HCT116 (cell line): ENCODE results near the gene FAM13A. TPM values are rescaled to one million over a fixed set of nuclear protein-coding genes. Genes with fewer than 3 reads are reported as not detected.

Experiments used
- ATAC-seq: fragments of 200-7000 bp; cut with Tn5 transposase; 2 replicates; pipeline ENCODE4 v1.9.1; 2020; ENCODE audit warnings: mild to moderate bottlenecking, moderate library complexity
- BruUV-seq: library from RNA; stranded (reverse); fragments of 400-500 nt; replicated peaks from 2 replicates; lab custom pipeline; 2021; lab: Mats Ljungman, UMichigan
- CTCF ChIA-PET: fragments of 300-600 bp; sonication (Branson Sonifier 250); formaldehyde crosslinking; loops from one replicate; lab custom pipeline; 2021; ENCODE audit warnings: antibody characterized with exemption; lab: Charles Lee
- POLR2A ChIA-PET: fragments of 300-600, 350-600 bp; sonication (Branson Sonifier 250); formaldehyde crosslinking; loops from one replicate; lab custom pipeline; 2021; ENCODE audit warnings: antibody characterized with exemption; lab: Charles Lee
- RAD21 ChIA-PET, 2 experiments: fragments of 300-600 bp; sonication (Branson Sonifier 250); formaldehyde crosslinking; loops; one replicate each; lab custom pipeline; 2023; ENCODE audit warnings: low total read pairs in 2 of 2; ENCODE audit not compliant: uncharacterized antibody in 2 of 2, unreplicated experiment in 2 of 2, low non-redundant PET in 1 of 2; lab: Charles Lee
- DNase-seq: peaks from one replicate; pipeline ENCODE4 v3.0.0-alpha.2; 2010; ENCODE audit warnings: low read depth, low spot score
- H2AFZ ChIP-seq: fragments of 200-600 bp; shearing (Covaris generic), sonication (generic); 2 replicates; pipeline ENCODE4 v1.6.1; 2017; ENCODE audit warnings: low read depth, mixed run types, mixed read lengths, antibody characterized with exemption, low read length; ENCODE audit not compliant: poor library complexity, severe bottlenecking
- H3K27ac ChIP-seq: 2 replicates; pipeline ENCODE4 v1.5.1; 2012; ENCODE audit warnings: low read depth, low read length
- H3K27me3 ChIP-seq: fragments of 200-600 bp; sonication (generic); 2 replicates; pipeline ENCODE4 v1.6.1; 2016; ENCODE audit warnings: mixed run types, low read length, mixed read lengths; ENCODE audit not compliant: insufficient read depth
- H3K36me3 ChIP-seq, 2 experiments: fragments of 200-500 bp in 1 of 2; fragments of 200-600 bp in 1 of 2; sonication (Bioruptor generic) in 1 of 2; sonication (generic) in 1 of 2; 2 replicates each; pipeline versions ENCODE4 v1.5.1 to v1.6.1; 2014 to 2016; ENCODE audit warnings: low read length in 2 of 2, inconsistent platforms in 1 of 2, mixed read lengths in 1 of 2, mixed run types in 1 of 2; ENCODE audit not compliant: insufficient read depth in 2 of 2, control insufficient read depth in 1 of 2
- H3K4me1 ChIP-seq, 2 experiments: fragments of 200-600 bp in 1 of 2; sonication (generic) in 1 of 2; 2 replicates each; pipeline versions ENCODE4 v1.5.1 to v1.6.1; 2012 to 2017; ENCODE audit warnings: low read length in 2 of 2, inconsistent platforms in 1 of 2, mild to moderate bottlenecking in 1 of 2, mixed read lengths in 1 of 2, mixed run types in 1 of 2, moderate library complexity in 1 of 2; ENCODE audit not compliant: insufficient read depth in 2 of 2, control insufficient read depth in 1 of 2
- H3K4me2 ChIP-seq: fragments of 200-600 bp; sonication (generic); 2 replicates; pipeline ENCODE4 v1.6.1; 2017; ENCODE audit warnings: mixed run types, low read length, mixed read lengths
- H3K4me3 ChIP-seq, 2 experiments: fragments of 200-600 bp in 1 of 2; sonication (generic) in 1 of 2; replicated peaks in 1 of 2; 2 replicates each; pipeline ENCODE4 v1.5.1; 2011 to 2016; ENCODE audit warnings: low read length in 2 of 2, control low read depth in 1 of 2, low read depth in 1 of 2, mild to moderate bottlenecking in 1 of 2, mixed read lengths in 1 of 2, mixed run types in 1 of 2
- H3K79me2 ChIP-seq: fragments of 200-600 bp; sonication (generic); 2 replicates; pipeline ENCODE4 v1.6.1; 2017; ENCODE audit warnings: mild to moderate bottlenecking, mixed run types, low read length, moderate library complexity, mixed read lengths; ENCODE audit not compliant: insufficient read depth
- H3K9ac ChIP-seq: fragments of 200-600 bp; sonication (generic); 2 replicates; pipeline ENCODE4 v1.6.1; 2016; ENCODE audit warnings: low read length, mixed read lengths
- H3K9me2 ChIP-seq: fragments of 200-600 bp; sonication (generic), shearing (Covaris generic); 2 replicates; pipeline ENCODE4 v1.6.1; 2017; ENCODE audit warnings: mixed run types, mild to moderate bottlenecking, moderate library complexity; ENCODE audit not compliant: insufficient read depth
- H3K9me3 ChIP-seq, 2 experiments: fragments of 200-500 bp in 1 of 2; fragments of 200-600 bp in 1 of 2; sonication (Bioruptor generic) in 1 of 2; sonication (generic) in 1 of 2; 2 replicates each; pipeline ENCODE4 v1.6.1; 2014 to 2017; ENCODE audit warnings: low read length in 2 of 2, mixed read lengths in 2 of 2, inconsistent platforms in 1 of 2, low read depth in 1 of 2, mild to moderate bottlenecking in 1 of 2, mixed run types in 1 of 2, moderate library complexity in 1 of 2; ENCODE audit not compliant: control insufficient read depth in 1 of 2, insufficient read depth in 1 of 2
- H4K20me1 ChIP-seq: fragments of 200-600 bp; sonication (generic), shearing (Covaris generic); 2 replicates; pipeline ENCODE4 v1.6.1; 2017; ENCODE audit warnings: mixed run types, mild to moderate bottlenecking, moderate library complexity; ENCODE audit not compliant: insufficient read depth
- CBX3 ChIP-seq: IDR thresholded peaks from 2 replicates; pipeline ENCODE4 v1.6.1; 2012; ENCODE audit warnings: low read depth
- CEBPB ChIP-seq: IDR thresholded peaks from 2 replicates; pipeline ENCODE4 v1.6.1; 2012; ENCODE audit warnings: low read depth
- CTCF ChIP-seq, 3 experiments: fragments of 200-600 bp in 1 of 3; sonication (generic) in 1 of 3; IDR thresholded peaks in 2 of 3; conservative IDR thresholded peaks in 1 of 3; 2 replicates each; pipeline ENCODE4 v1.5.1; 2012 to 2017; ENCODE audit warnings: low read depth in 2 of 3, low read length in 2 of 3, antibody characterized with exemption in 1 of 3, borderline replicate concordance in 1 of 3, control low read depth in 1 of 3, mild to moderate bottlenecking in 1 of 3, mixed read lengths in 1 of 3, mixed run types in 1 of 3, moderate library complexity in 1 of 3; ENCODE audit not compliant: insufficient read depth in 1 of 3
- EGR1 ChIP-seq: IDR thresholded peaks from 2 replicates; pipeline ENCODE4 v1.6.1; 2012; ENCODE audit warnings: low read depth
- ELF1 ChIP-seq: IDR thresholded peaks from 2 replicates; pipeline ENCODE4 v1.6.1; 2012; ENCODE audit warnings: low read depth, borderline replicate concordance
- JUND ChIP-seq: IDR thresholded peaks from 2 replicates; pipeline ENCODE4 v1.6.1; 2012
- MAX ChIP-seq: IDR thresholded peaks from 2 replicates; pipeline ENCODE4 v1.6.1; 2012
- POLR2A ChIP-seq: IDR thresholded peaks from 2 replicates; pipeline ENCODE4 v1.7.0; 2011; ENCODE audit warnings: borderline replicate concordance; ENCODE audit not compliant: insufficient read depth, insufficient read length; ENCODE audit errors: extremely low read depth
- POLR2AphosphoS5 ChIP-seq: IDR thresholded peaks from 2 replicates; pipeline ENCODE4 v1.6.1; 2011; ENCODE audit warnings: mild to moderate bottlenecking, low read depth, low read length, moderate library complexity
- RAD21 ChIP-seq: IDR thresholded peaks from 2 replicates; pipeline ENCODE4 v1.6.1; 2012; ENCODE audit warnings: low read depth, mild to moderate bottlenecking
- TCF7L2 ChIP-seq: IDR thresholded peaks from 2 replicates; pipeline ENCODE4 v1.7.0; 2011; ENCODE audit warnings: borderline replicate concordance, inconsistent platforms; ENCODE audit not compliant: insufficient read depth, insufficient read length; ENCODE audit errors: extremely low read depth
- YY1 ChIP-seq: IDR thresholded peaks from 2 replicates; pipeline ENCODE4 v1.6.1; 2011; ENCODE audit warnings: low read length, low read depth, moderate library complexity, mild to moderate bottlenecking; ENCODE audit not compliant: insufficient replicate concordance; ENCODE audit errors: extremely low read depth
- ZBTB33 ChIP-seq: IDR thresholded peaks from 2 replicates; pipeline ENCODE4 v1.6.1; 2011; ENCODE audit warnings: mild to moderate bottlenecking, low read length, moderate library complexity; ENCODE audit not compliant: insufficient replicate concordance; ENCODE audit errors: extremely low read depth
- ZFX ChIP-seq: fragments of 450-650 bp; IDR thresholded peaks from 2 replicates; pipeline ENCODE4 v1.6.1; 2017
- ZNF274 ChIP-seq: fragments of 200-500 bp; sonication (Bioruptor generic); IDR thresholded peaks from 2 replicates; pipeline ENCODE4 v1.6.1; 2014; ENCODE audit warnings: mild to moderate bottlenecking, low read depth, low read length, inconsistent platforms
- intact Hi-C: fragments of 100-400 bp; cut with micrococcal nuclease; formaldehyde crosslinking; loops from 2 replicates; pipeline ENCODE4 v1.10.0; 2022
- total RNA-seq: library from RNA; stranded (reverse); gene quantifications from one replicate; pipeline ENCODE4 v1.2.1, GENCODE V29; 2021; ENCODE audit not compliant: unreplicated experiment

FAM13A gene
- total RNA-seq, 1 experiment from 2014 or later: 17.2 TPM

GRCh38 chr4:89039730-89040338 is 17.2 kb downstream of the FAM13A start:
- TF ChIP-seq CEBPB (peak; percentile 88), RAD21 (no peak), POLR2AphosphoS5 (no peak), ZNF274 (no peak)
- Histone ChIP-seq H3K4me1 (no peaks in the 10 kb centered on the region), H3K9me3 (no peaks in the 10 kb centered on the region), H4K20me1 (0 out of 2 replicates have a peak, but pooled peaks cover 4% of the 10 kb centered on the region), H2AFZ (no peak overlapping the region), H3K9ac (no peak overlapping the region), H3K27me3 (no peaks in the 10 kb centered on the region), H3K4me3 (no peak overlapping the region), H3K4me2 (no peak overlapping the region), H3K9me2 (no peaks in the 10 kb centered on the region), H3K79me2 (peaks cover 65% of the 10 kb centered on the region), H3K36me3 (no peaks in the 10 kb centered on the region; a peak in 1 of 4 replicates), H3K27ac (no peak overlapping the region)
- ATAC-seq: no peak
- intact Hi-C loops: no loop called here
- no TSS peak for BruUV-seq
- ChIA-PET POLR2A (interaction anchor here (1.2 kb wide), 1 partner anchor 17 kb away, joined by 3 read pairs; no protein-coding TSS in a partner anchor), RAD21 (no interaction called here), CTCF (interaction anchor here (0.6 kb wide), 1 partner anchor 846 kb away, joined by 3 read pairs; no protein-coding TSS in a partner anchor)
- DNase-seq: no peak

GRCh38 chr4:89036535-89036934 is 20.4 kb downstream of the FAM13A start:
- no peak for ATAC-seq
- Histone ChIP-seq H3K79me2 (peaks cover 61% of the 10 kb centered on the region), H3K36me3 (no peaks in the 10 kb centered on the region; a peak in 1 of 4 replicates), H2AFZ (no peak overlapping the region), H4K20me1 (no peaks in the 10 kb centered on the region), H3K9ac (no peak overlapping the region), H3K9me3 (no peaks in the 10 kb centered on the region), H3K4me3 (no peak overlapping the region), H3K4me1 (no peaks in the 10 kb centered on the region), H3K4me2 (no peak overlapping the region), H3K9me2 (no peaks in the 10 kb centered on the region), H3K27me3 (no peaks in the 10 kb centered on the region), H3K27ac (no peak overlapping the region)
- DNase-seq: no peak
- BruUV-seq: no TSS peak
- ChIA-PET CTCF (no interaction called here), RAD21 (no interaction called here), POLR2A (no interaction called here)
- intact Hi-C loops: no loop called here
- no peak for TF ChIP-seq ELF1
- TF ChIP-seq EGR1: no peak
- no peak for TF ChIP-seq TCF7L2
- no peak for TF ChIP-seq RAD21
- TF ChIP-seq YY1: no peak
- TF ChIP-seq ZFX: no peak
- no peak for TF ChIP-seq MAX
- no peak for TF ChIP-seq ZBTB33
- TF ChIP-seq POLR2A: no peak
- TF ChIP-seq CTCF (IDR thresholded peaks at IDR 0.05 in 2 of 3, conservative IDR thresholded peaks at IDR 0.05 in 1 of 3; ENCODE audit: borderline replicate concordance in 1 of 3, insufficient read depth in 1 of 3, low read depth in 2 of 3, low read length in 2 of 3): no peak
- TF ChIP-seq CBX3: no peak
- no peak for TF ChIP-seq JUND
